ENCODE results near the gene TSHR.
A peak's percentile ranks its signal among the peaks of the same experiment; 100 is the strongest.
"Not testable (repeated sequence)": the region's sequence is repeated elsewhere in the genome, so short reads cannot be mapped to it uniquely, and the experiment has no call there.

Gene TSHR

DNA sequence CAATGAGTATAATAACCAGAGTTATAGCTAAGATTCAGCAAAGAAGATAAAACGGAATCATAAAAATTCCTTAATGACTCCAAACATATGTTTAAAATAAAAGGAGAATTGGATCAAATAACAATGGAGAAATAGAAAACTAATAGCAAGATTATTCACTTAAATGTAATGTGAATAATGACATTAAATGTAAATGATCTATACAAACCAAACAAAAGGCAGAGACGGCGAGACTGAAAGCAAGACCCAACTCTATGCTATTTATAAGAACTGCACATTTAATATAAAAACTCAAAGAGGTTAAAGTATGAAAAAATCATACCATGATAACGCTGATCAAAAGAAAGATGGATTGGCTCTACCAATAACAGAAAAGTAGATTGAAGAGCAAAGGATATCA lies 3.9 kb upstream of the TSHR start:
- no peak for DNase-seq (ENCODE audit: low spot score)

GRCh38 chr14:80953211-80953610 lies 2.2 kb upstream of the TSHR start:
- DNase-seq (ENCODE audit: low spot score), result not testable (repeated sequence)

GRCh38 chr14:80954687-80955299 lies 628 bp upstream of the TSHR start:
- peak; percentile 46 for DNase-seq (ENCODE audit: low spot score)

DNA sequence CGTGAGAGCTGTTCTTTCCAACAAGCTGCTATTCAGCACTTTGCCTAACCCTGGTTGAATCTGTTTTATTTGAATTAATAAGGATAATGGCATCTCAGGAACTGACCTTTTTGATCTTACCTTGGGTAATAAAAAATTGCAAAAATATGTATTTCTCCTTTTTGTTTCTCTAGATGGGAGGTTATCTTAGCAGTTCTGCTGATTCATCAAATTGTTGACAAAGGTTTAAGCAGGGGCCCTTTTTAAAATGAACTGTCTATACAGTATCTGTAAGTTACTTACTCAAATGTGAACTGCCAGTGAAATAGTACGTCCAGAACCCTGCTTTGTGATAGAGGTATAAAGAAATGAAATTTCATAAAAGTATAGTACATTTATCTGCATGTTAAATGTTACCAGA lies 681 bp downstream of the TSHR start:
- DNase-seq (ENCODE audit: low spot score), result no peak

DNA sequence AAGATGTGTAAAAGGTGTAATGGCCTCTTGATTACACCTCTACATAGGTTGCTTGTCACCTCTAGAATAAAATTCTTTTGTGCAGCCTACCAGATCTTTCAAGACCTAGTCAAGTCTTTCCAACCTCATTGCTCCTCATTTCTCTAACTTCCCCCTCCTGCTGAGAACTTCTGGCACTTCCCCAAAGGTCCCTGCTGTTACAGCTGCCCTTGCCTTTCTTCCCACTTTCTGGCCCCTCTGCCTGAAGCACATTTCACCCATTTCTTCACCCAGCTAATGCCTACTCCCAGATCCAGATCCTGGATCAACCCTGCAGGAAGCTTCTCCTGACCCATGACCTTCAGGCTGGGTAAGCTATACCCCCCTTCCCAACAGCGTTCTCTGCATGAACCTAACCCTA lies 1.5 kb downstream of the TSHR start:
- no peak for DNase-seq (ENCODE audit: low spot score)

DNA sequence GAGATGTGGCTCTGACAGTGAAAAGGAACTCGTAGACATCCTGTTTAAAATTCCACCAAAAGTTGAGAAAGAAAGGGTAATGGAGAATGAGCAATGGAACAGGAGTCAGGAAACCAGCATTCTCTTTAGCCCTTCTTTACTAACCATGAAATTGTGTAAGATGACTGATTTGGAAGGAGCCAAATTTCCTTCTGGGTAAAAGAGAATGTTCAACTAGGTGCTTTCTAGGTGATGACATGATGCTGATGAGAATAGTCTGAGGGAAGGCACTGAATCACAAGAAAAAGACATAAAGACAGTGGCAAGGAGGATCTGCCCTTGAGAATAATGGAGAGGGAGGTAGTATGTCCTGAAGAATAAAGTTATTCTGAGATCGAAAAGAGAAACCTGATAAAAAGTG lies 2.2 kb downstream of the TSHR start:
- no peak for DNase-seq (ENCODE audit: low spot score)

GRCh38 chr14:80958226-80958625 lies 2.8 kb downstream of the TSHR start:
- DNase-seq (ENCODE audit: low spot score), result no peak

DNA sequence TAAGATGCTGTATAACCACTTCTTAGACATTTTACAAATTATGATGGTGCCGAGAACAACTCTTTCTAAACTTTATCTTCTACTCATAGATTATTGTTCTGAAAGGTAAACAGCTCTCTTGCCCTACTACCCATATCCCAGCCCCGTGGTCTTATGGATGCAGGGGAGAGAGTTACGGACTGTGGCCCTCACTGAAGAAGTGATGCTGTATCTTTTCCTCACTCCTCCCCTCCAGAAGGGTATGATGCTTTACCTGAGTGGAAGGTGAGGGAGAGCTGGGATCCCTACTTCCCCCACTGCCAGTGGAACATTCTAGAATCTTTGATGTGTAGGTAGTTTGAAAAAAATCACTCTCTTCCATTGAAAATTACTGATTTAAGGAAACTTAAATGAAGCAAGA lies 3.5 kb downstream of the TSHR start:
- DNase-seq (ENCODE audit: low spot score), result no peak

- DNase-seq (ENCODE audit: low spot score), result no peak
Observed at GRCh38 chr14:80959496-80959895, 4.1 kb downstream of the TSHR start.

DNA sequence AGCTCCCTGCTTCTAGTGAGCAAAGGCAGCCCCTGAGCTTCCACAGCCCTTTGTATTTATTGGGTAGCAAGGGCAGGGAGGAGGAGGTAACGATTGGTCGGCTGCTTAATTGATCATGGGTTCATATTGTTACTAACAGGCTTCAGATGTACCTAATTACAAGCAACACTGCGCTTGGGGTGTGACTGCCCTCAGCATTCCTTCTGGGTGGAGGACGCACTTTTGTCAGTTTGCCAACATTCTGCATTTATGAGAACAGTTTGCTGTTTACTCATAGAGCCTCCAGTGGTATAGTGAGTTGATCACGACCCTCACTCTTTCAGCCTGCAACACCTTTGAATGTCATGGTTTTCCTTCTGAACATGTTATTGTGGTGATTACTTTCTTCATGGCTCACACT lies 9.6 kb downstream of the TSHR start:
- no peak for DNase-seq (ENCODE audit: low spot score)

- DNase-seq (ENCODE audit: low spot score), result no peak
Observed at GRCh38 chr14:80973931-80974641, 18.7 kb downstream of the TSHR start.

GRCh38 chr14:80974679-80975078 lies 19.3 kb downstream of the TSHR start:
- no peak for DNase-seq (ENCODE audit: low spot score)

DNA sequence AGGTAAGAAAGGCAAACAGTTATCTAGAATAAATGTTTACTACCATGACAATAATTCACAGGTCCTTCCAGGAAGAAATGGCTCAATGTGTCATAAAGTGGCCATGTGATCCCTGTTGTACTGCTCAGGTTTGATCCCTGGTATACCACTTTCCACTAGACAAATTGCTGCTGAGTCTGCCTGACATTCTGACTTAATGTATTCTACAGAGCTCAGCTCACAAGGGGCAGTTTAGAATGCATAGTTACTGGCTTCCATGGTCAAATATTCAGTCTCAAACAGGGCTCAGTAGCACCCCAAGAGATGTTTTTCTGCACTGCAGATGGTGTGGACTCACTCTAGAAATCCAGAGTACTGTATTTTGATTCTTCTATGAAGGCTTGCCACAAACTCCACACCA lies 21.8 kb downstream of the TSHR start:
- peak; percentile 14 for DNase-seq (ENCODE audit: low spot score)

DNA sequence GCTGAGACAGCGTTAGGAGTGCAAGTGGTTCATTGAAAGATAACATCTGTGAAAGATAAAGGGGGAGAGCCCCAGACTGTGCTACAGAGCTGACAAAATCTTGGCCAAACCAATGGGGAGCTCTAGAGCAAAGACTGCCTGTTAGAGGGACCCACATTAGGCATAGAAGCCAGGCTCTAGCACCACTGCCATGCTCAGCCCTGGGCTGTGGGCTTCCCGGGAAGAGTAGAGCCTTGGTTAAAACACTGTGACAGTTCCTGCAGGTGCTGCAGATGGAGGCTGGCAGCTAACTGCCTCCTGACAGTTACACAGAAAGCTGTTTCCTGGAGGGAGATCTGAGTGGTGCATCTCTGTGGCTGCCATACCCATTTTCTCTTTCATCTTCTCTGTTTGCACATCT lies 23.0 kb downstream of the TSHR start:
- DNase-seq (ENCODE audit: low spot score), result no peak

DNA sequence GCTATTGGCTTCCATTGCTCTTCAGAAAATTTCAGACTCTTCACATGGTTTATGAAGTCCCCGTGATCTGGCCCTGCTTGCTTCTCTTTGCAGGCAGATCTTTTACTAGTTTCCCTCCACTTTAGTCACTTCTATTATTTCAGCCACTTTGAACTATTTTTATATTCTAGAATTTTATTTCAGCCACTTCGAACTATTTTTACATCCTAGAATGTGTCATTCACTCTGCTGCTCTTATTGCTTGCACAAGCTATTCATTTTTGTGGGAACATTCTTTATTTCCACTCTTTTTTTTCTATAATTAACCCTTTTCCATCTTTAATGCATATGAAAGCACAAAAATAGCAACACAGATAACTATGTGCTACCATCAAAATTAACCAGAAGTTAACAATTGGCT lies 24.5 kb downstream of the TSHR start:
- no peak for DNase-seq (ENCODE audit: low spot score)

DNA sequence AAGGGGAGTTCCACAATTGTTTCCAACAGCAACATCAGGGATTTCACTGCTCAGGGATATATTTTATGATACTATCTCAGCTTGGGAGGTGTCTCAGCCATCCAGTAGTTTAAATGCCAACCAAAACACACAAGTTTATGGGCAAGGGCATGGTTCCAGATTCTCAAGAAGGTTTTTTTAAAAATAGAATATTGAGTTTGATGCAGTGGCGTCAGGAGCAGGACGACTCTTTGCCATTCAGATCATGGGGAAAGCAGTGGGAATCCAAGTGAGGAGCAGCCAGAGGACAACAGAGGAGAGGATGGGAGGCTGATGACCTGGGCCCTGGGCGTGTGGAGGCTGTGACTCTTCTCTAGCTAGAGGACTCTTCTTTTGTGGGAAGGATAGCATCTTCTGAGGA lies 25.7 kb downstream of the TSHR start:
- DNase-seq (ENCODE audit: low spot score), result no peak

- no peak for DNase-seq (ENCODE audit: low spot score)
Observed at GRCh38 chr14:80981673-80982072, 26.3 kb downstream of the TSHR start.

DNA sequence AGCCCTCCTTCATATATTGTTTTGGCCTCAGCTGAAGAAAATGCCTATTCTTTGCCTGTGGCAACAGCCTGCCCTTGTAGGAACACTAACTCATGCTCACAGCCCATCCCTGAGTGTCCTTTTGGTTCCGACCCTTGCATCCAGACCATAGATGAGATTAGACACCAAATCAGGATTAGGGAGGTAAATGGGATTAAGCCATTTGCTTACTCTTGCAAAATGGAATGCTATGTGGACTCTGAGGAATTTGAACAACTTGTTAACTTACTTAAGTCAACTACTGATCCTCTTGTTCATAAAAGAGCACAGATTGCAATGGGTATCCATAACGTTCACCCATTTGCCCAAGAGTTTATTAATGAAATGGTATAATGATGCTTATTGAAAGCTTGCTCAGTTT lies 27.3 kb downstream of the TSHR start:
- no peak for DNase-seq (ENCODE audit: low spot score)

DNA sequence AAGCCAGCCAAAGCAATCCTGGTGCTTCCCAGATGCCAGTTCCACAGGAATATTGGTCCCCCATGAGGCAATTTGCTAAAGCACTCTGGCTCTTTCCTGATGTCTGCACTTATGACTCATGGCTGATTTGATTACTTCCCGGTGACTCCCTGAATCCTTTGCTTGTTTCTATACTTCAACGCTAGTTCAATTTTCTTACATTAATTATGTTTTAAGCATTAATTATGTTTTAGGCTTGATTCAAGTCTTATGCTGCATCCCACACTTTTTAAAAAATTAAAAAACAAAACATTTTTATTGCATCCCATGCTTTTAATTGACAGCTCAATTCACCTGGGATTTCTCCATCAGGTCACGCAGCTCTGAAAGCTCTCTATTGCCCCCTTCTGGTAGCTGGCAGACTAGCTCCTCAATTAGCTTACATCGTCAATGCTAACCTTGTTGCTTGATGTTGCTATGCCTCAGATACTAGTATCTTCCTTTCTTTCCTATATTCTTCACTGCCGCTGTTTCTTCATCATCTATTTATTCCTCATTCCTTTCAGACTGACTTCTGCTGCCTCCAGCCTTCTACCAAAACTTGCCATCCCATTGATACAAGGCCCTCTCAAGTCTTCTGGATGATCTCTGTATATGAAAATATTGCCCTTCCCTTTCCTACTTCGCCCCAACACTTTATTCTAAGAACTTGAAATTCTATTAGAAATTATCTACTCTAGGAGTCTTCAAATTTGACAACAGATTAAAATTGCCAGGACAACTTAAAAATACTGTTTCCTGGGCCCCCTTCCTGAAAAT lies 32.0 kb downstream of the TSHR start:
- DNase-seq (ENCODE audit: low spot score), result peak; percentile 72

GRCh38 chr14:80988192-80988591 lies 32.8 kb downstream of the TSHR start:
- DNase-seq (ENCODE audit: low spot score), result no peak

GRCh38 chr14:80988735-80989429 lies 33.5 kb downstream of the TSHR start:
- peak; percentile 11 for DNase-seq (ENCODE audit: low spot score)

DNA sequence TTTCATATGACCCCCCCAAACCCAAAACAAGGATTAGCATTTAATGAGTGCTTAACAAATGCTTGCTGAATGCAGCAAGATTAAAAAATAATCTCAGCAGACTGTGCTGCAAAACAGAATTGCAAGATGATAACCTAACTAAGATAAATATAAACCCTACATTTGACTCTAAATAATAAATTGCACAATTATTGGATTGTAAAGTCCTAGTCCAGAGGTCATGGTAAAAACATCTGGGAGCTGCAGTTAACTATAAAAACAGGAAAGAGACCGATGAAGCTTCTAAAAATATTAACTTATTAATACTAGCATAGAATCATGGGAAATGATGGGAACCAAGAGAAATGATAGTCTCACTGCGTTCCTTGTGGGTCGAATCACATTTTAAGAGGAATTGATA lies 37.2 kb downstream of the TSHR start:
- DNase-seq (ENCODE audit: low spot score), result no peak
